BE2C (cell line): ENCODE measurements around the gene LAMTOR2.

ENCODE experiments used
- DNase-seq: peaks from one replicate; pipeline ENCODE4 v3.0.0-alpha.2; 2020
- H3K27me3 ChIP-seq: fragments of 250-450 bp; sonication (Bioruptor Pico); 2 replicates; pipeline ENCODE4 v1.5.1; 2020; ENCODE audit warnings: mild to moderate bottlenecking
- H3K36me3 ChIP-seq: fragments of 250-450 bp; sonication (Bioruptor Pico); 2 replicates; pipeline ENCODE4 v1.5.1; 2020; ENCODE audit warnings: mild to moderate bottlenecking
- H3K4me1 ChIP-seq: fragments of 250-450 bp; sonication (Bioruptor Pico); 2 replicates; pipeline ENCODE4 v1.5.1; 2020
- H3K4me3 ChIP-seq: 2 replicates; pipeline ENCODE4 v1.5.1; 2011; ENCODE audit warnings: low read depth, low read length
- H3K9me3 ChIP-seq: fragments of 250-450 bp; sonication (Bioruptor Pico); 2 replicates; pipeline ENCODE4 v1.5.1; 2020
- CTCF ChIP-seq: IDR thresholded peaks from 2 replicates; pipeline ENCODE4 v1.5.1; 2012; ENCODE audit warnings: mild to moderate bottlenecking, low read depth, low read length

Gene LAMTOR2

DNA sequence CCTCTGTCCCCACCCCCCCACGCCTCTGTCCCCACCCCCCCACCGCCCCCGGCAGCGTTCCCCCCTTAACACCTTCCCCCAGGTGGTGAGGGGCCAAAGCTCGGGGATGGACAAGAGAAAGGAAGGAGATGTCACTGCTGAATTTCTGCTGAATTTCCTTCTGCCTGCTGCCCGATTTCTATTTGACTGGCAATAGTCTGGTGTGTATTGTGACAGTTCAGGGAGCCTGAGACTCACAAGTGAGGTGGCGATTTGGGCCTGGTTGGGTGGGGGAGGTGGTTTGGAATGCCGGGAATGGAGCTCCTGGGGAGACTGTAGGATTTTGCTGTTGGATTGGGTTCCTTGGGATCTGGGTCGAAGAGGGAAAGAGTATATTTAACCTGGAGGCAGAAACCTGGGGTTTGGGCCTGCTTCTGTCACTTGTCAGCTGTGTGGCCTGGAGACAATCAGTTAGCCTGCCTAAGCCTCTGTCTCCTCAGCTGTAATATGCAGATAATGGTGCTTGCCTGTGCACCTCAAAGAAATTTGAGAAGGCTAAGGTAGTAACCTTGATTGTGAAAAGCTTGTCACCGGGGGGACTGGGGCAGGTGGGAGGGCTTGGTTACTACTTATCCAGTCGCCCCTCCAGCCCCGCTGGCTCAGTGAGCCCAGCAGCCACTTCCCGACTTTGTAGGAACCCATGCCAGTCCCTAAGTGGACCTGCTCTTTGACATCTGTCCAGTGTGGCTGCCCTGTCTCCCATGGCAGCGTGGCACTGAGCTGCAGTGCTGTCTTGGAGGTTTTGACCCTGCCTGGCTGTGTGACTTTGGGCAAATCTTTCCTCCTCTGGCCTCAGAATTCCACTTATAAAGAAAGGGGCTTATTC, 52.3 kb downstream of the LAMTOR2 start:
- Histone ChIP-seq H3K4me3 (peak overlapping the region; percentile 27), H3K9me3 (no peaks in the 10 kb centered on the region), H3K27me3 (no peaks in the 10 kb centered on the region), H3K4me1 (peaks cover 47% of the 10 kb centered on the region), H3K36me3 (no peaks in the 10 kb centered on the region)
- DNase-seq: peak; percentile 46
- no peak for TF ChIP-seq CTCF

DNA sequence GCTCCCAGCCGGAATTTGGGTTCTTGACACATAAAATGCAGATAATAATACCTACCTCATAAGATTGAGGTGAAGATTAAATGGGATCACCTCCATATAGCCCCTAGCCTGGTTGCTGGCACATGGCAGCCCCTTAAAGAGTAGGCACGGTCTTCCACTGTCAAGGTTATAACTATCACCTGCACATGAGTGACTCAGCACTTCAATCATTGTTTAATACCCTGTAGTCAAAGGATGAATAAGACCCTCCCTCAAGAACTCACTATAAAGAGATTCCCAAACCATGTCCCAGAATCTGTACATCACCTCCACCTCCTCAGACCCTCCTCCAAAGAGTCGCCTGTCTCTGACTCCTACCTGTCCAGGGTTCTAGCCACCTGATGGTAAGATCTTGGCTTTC, 53.5 kb downstream of the LAMTOR2 start:
- TF ChIP-seq CTCF: no peak
- Histone ChIP-seq H3K9me3 (no peaks in the 10 kb centered on the region), H3K4me1 (peaks cover 56% of the 10 kb centered on the region), H3K36me3 (no peaks in the 10 kb centered on the region), H3K4me3 (no peak overlapping the region), H3K27me3 (no peaks in the 10 kb centered on the region)
- DNase-seq: no peak
